Keratinocyte (primary cell): ENCODE measurements around the gene ARHGEF28.

Experiments
- EZH2 ChIP-seq: IDR thresholded peaks from one replicate; pipeline ENCODE4 v1.6.1; 2012; ENCODE audit warnings: inconsistent platforms, mild to moderate bottlenecking, low read length, moderate library complexity
- TF ChIP-seq, protein P1 (sequence below), 3 experiments: IDR thresholded peaks in 1 of 3; conservative IDR thresholded peaks in 1 of 3; optimal IDR thresholded peaks in 1 of 3; 2 replicates in 2 of 3; 3 replicates in 1 of 3; pipeline versions ENCODE3 to v1.5.1; 2011; ENCODE audit warnings: low read length in 3 of 3, mild to moderate bottlenecking in 3 of 3, moderate library complexity in 2 of 3, control low read depth in 1 of 3, inconsistent platforms in 1 of 3; ENCODE audit not compliant: insufficient read depth in 2 of 3; ENCODE audit errors: extremely low read depth in 1 of 3

DNA sequence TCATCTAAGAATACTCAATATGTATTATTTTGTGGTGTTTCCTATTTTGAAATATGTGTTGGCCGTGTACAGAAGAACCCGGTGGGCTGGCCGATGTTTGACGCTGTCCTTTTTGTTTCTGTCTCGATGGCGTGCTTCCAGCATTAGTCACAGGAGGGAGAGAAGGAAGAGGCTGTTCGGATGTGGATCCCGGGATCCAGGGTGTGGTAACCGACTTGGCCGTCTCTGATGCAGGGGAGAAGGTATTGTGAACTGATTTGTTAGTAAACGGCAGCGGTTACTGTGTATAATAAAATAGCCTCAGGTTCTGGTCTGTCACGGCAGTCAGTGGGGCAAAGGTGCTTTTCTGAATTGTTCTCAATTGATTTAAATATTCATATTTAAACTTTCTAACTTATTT lies 275.0 kb downstream of the ARHGEF28 start:
- TF ChIP-seq, protein P1, sequence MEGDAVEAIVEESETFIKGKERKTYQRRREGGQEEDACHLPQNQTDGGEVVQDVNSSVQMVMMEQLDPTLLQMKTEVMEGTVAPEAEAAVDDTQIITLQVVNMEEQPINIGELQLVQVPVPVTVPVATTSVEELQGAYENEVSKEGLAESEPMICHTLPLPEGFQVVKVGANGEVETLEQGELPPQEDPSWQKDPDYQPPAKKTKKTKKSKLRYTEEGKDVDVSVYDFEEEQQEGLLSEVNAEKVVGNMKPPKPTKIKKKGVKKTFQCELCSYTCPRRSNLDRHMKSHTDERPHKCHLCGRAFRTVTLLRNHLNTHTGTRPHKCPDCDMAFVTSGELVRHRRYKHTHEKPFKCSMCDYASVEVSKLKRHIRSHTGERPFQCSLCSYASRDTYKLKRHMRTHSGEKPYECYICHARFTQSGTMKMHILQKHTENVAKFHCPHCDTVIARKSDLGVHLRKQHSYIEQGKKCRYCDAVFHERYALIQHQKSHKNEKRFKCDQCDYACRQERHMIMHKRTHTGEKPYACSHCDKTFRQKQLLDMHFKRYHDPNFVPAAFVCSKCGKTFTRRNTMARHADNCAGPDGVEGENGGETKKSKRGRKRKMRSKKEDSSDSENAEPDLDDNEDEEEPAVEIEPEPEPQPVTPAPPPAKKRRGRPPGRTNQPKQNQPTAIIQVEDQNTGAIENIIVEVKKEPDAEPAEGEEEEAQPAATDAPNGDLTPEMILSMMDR (optimal IDR thresholded peaks at IDR 0.05 in 1 of 3, IDR thresholded peaks at IDR 0.05 in 1 of 3, conservative IDR thresholded peaks at IDR 0.05 in 1 of 3; ENCODE audit: extremely low read depth in 1 of 3, insufficient read depth in 2 of 3, low read length in 3 of 3): no peak
- no peak for TF ChIP-seq EZH2
